Mesothelial cell of epicardium (in vitro differentiated cells): ENCODE measurements around the gene OLIG2. TPM values are rescaled to one million over a fixed set of nuclear protein-coding genes. Genes with fewer than 3 reads are reported as not detected.

Source experiments
- DNase-seq, 2 experiments: peaks; one replicate each; pipeline ENCODE4 v3.0.0; 2021; ENCODE audit warnings: low spot score in 2 of 2; ENCODE audit not compliant: unreplicated experiment in 2 of 2
- H3K27ac Mint-ChIP-seq: 2 replicates; pipeline ENCODE4 v1.8.0; 2021; ENCODE audit warnings: mixed read lengths
- H3K27me3 Mint-ChIP-seq: 2 replicates; pipeline ENCODE4 v1.8.0; 2021; ENCODE audit warnings: low read depth, mixed read lengths
- H3K36me3 Mint-ChIP-seq: 2 replicates; pipeline ENCODE4 v1.8.0; 2021; ENCODE audit warnings: mixed read lengths
- H3K4me1 Mint-ChIP-seq: 2 replicates; pipeline ENCODE4 v1.8.0; 2021; ENCODE audit warnings: mixed read lengths
- H3K4me3 Mint-ChIP-seq: 2 replicates; pipeline ENCODE4 v1.8.0; 2021; ENCODE audit warnings: mild to moderate bottlenecking, moderate library complexity, mixed read lengths
- H3K9me3 Mint-ChIP-seq: 2 replicates; pipeline ENCODE4 v1.8.0; 2021; ENCODE audit warnings: mixed read lengths
- CTCF ChIP-seq: fragments of 200-600 bp; sonication (generic); IDR thresholded peaks from one replicate; pipeline ENCODE4 v1.5.0; 2021; ENCODE audit warnings: antibody characterized with exemption; ENCODE audit not compliant: unreplicated experiment
- total RNA-seq: library from RNA; stranded (reverse); gene quantifications from 3 replicates; pipeline ENCODE4 v1.2.1, GENCODE V29; 2021

Gene OLIG2
- total RNA-seq, 1 donor from 2014 or later = 0.38 TPM

DNA sequence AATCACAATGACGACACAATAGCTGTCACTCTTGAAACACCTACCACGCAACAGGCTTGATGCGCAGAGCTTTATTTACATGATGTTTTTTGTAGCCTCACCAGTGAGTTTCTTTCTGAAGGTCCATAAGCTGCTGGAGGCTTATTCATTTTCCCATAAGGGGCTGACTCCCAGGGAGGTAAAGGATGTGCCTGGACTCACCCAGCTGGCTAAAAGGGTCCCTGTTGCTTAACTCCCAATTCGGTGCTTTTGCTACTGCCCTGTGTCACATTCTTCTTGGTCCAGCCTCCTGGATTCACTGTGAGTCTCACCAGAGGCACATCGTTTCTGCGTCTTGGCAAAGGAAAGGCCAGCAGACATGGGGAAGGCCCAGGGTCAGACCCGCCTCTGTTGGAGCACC, 44.6 kb upstream of the OLIG2 start:
- no peak overlapping the region for H3K27ac Mint-ChIP-seq
- H3K4me1 Mint-ChIP-seq = no peaks in the 10 kb centered on the region
- no peaks in the 10 kb centered on the region for H3K36me3 Mint-ChIP-seq
- TF ChIP-seq CTCF = no peak
- no peaks in the 10 kb centered on the region for H3K9me3 Mint-ChIP-seq
- H3K27me3 Mint-ChIP-seq = peaks cover 58% of the 10 kb centered on the region
- no peak for DNase-seq
- H3K4me3 Mint-ChIP-seq = no peak overlapping the region

DNA sequence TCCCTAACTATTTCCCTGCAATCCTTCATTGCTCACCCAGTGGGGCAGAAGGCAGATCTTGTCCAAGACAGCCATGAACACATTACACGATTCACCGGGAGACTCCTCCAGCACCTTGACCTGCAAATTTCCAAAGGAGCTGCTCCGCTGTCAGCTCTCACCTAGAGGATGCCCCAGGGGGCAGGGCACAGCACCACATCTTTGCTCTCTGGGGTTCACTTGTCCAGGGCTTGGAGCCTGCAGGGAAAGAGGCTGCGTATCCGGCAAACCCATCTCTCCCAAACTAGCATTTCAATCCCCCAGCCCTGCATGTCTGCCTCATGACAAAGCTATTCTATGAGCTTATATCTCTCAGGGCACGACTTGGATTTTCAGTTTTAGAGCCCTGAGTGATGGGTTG, 35.1 kb upstream of the OLIG2 start:
- Mint-ChIP-seq H3K36me3 (no peaks in the 10 kb centered on the region), H3K4me1 (no peaks in the 10 kb centered on the region), H3K27ac (no peak overlapping the region), H3K27me3 (peaks cover 67% of the 10 kb centered on the region), H3K4me3 (no peak overlapping the region), H3K9me3 (peaks cover 20% of the 10 kb centered on the region)
- DNase-seq = no peak
- TF ChIP-seq CTCF = no peak

GRCh38 chr21:32991361-32991760, 34.4 kb upstream of the OLIG2 start:
- H3K27ac Mint-ChIP-seq = no peak overlapping the region
- peaks cover 70% of the 10 kb centered on the region for H3K27me3 Mint-ChIP-seq
- H3K36me3 Mint-ChIP-seq = no peaks in the 10 kb centered on the region
- H3K4me1 Mint-ChIP-seq = no peaks in the 10 kb centered on the region
- TF ChIP-seq CTCF = no peak
- no peak for DNase-seq
- no peak overlapping the region for H3K4me3 Mint-ChIP-seq
- peaks cover 20% of the 10 kb centered on the region for H3K9me3 Mint-ChIP-seq

GRCh38 chr21:32993894-32994293, 31.8 kb upstream of the OLIG2 start:
- Mint-ChIP-seq H3K36me3 (no peaks in the 10 kb centered on the region), H3K4me3 (no peak overlapping the region), H3K9me3 (peaks cover 14% of the 10 kb centered on the region), H3K4me1 (no peaks in the 10 kb centered on the region), H3K27ac (no peak overlapping the region), H3K27me3 (peaks cover 83% of the 10 kb centered on the region)
- TF ChIP-seq CTCF = no peak
- DNase-seq = no peak

DNA sequence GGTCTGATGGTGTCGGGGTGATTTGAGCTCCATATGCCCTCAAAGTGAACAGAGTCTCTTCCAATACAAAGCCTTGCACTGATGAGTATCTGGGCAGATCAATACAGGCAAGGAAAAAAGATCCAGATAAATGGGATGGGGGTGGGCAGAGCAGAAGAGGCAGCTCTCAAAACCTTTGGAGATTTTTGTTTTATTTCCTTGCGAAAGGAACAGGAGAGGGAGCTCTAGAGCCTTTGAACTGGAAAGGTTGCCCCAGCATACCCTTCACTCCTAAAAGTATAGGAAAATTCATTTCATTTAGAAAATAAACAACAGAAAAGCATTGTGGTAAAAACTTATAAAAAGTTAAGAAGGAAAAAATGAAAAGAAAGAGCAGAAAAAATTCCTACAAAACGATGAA, 31.4 kb upstream of the OLIG2 start:
- DNase-seq = no peak
- Mint-ChIP-seq H3K27ac (no peak overlapping the region), H3K9me3 (peaks cover 14% of the 10 kb centered on the region), H3K4me3 (no peak overlapping the region), H3K4me1 (no peaks in the 10 kb centered on the region), H3K27me3 (peaks cover 83% of the 10 kb centered on the region), H3K36me3 (no peaks in the 10 kb centered on the region)
- TF ChIP-seq CTCF = no peak

- Mint-ChIP-seq H3K27me3 (peaks cover 87% of the 10 kb centered on the region), H3K4me3 (no peak overlapping the region), H3K36me3 (no peaks in the 10 kb centered on the region), H3K9me3 (peaks cover 3% of the 10 kb centered on the region), H3K27ac (no peak overlapping the region), H3K4me1 (no peaks in the 10 kb centered on the region)
- no peak for TF ChIP-seq CTCF
- no peak for DNase-seq
These were observed 18.0 kb upstream of the OLIG2 start for GRCh38 chr21:33007747-33008146.
